IMR-90 (cell line): Measurements from ENCODE around the gene AGTPBP1. TPM values are rescaled to one million over a fixed set of nuclear protein-coding genes. Genes with fewer than 3 reads are reported as not detected.

Source experiments
- ATAC-seq: fragments of 200-7000 bp; cut with Tn5 transposase; 2 replicates; pipeline ENCODE4 v1.9.1; 2020; ENCODE audit warnings: low read depth, mild to moderate bottlenecking, moderate library complexity
- BruUV-seq: library from RNA; stranded (reverse); fragments of 400-500 nt; replicated peaks from 2 replicates; lab custom pipeline; 2021; lab: Mats Ljungman, UMichigan
- CTCF ChIA-PET: fragments of 300-600 bp; formaldehyde crosslinking; extraction: SDS; loops from one replicate; lab custom pipeline; 2021; ENCODE audit warnings: antibody characterized with exemption; lab: Yijun Ruan, JAX
- POLR2A ChIA-PET: fragments of 300-600 bp; sonication (Branson Sonifier 250); formaldehyde crosslinking; loops from one replicate; lab custom pipeline; 2022; ENCODE audit warnings: antibody characterized with exemption; ENCODE audit not compliant: unreplicated experiment; lab: Charles Lee
- DNase-seq: peaks from one replicate; pipeline ENCODE4 v3.0.0; 2013
- H2AFZ ChIP-seq: replicated peaks from 2 replicates; pipeline ENCODE3; 2013; ENCODE audit warnings: low read length, mild to moderate bottlenecking; ENCODE audit not compliant: poor library complexity
- H2AK5ac ChIP-seq: 2 replicates; pipeline ENCODE4 v1.6.1; 2013; ENCODE audit warnings: low read depth, low read length, inconsistent platforms
- H2AK9ac ChIP-seq: replicated peaks from 2 replicates; pipeline ENCODE3; 2013; ENCODE audit warnings: mild to moderate bottlenecking, low read depth, low read length, moderate library complexity; ENCODE audit not compliant: poor library complexity
- H2BK120ac ChIP-seq: 2 replicates; pipeline ENCODE4 v1.6.1; 2013; ENCODE audit warnings: low read depth, low read length, inconsistent platforms
- H2BK15ac ChIP-seq: 3 replicates; pipeline ENCODE4 v1.6.1; 2013; ENCODE audit warnings: low read depth, low read length, inconsistent platforms
- H2BK20ac ChIP-seq: 2 replicates; pipeline ENCODE4 v1.6.1; 2013; ENCODE audit warnings: low read depth, mild to moderate bottlenecking, inconsistent platforms, low read length, moderate library complexity
- H2BK5ac ChIP-seq: 2 replicates; pipeline ENCODE4 v1.6.1; 2013; ENCODE audit warnings: mild to moderate bottlenecking, low read depth, low read length, inconsistent platforms; ENCODE audit not compliant: poor library complexity, severe bottlenecking
- H3K14ac ChIP-seq: replicated peaks from 2 replicates; pipeline ENCODE4 v1.6.1; 2013; ENCODE audit warnings: low read depth, low read length, inconsistent platforms
- H3K18ac ChIP-seq: 2 replicates; pipeline ENCODE4 v1.6.1; 2013; ENCODE audit warnings: low read depth, low read length, control low read depth
- H3K23ac ChIP-seq: 2 replicates; pipeline ENCODE4 v1.6.1; 2013; ENCODE audit warnings: low read depth, low read length, inconsistent platforms
- H3K27ac ChIP-seq: 2 replicates; pipeline ENCODE4 v1.5.1; 2013; ENCODE audit warnings: mild to moderate bottlenecking, control low read depth, low read length; ENCODE audit not compliant: insufficient read depth
- H3K27me3 ChIP-seq: 2 replicates; pipeline ENCODE4 v1.6.1; 2013; ENCODE audit warnings: low read length; ENCODE audit not compliant: control insufficient read depth, insufficient read depth
- H3K36me3 ChIP-seq: 2 replicates; pipeline ENCODE4 v1.6.1; 2013; ENCODE audit warnings: low read length, mixed read lengths; ENCODE audit not compliant: control insufficient read depth, insufficient read depth
- H3K4ac ChIP-seq: 2 replicates; pipeline ENCODE4 v1.6.1; 2013; ENCODE audit warnings: low read depth, low read length, inconsistent platforms
- H3K4me1 ChIP-seq: 2 replicates; pipeline ENCODE4 v1.6.1; 2013; ENCODE audit warnings: low read length, mixed read lengths; ENCODE audit not compliant: control insufficient read depth, insufficient read depth
- H3K4me2 ChIP-seq: 2 replicates; pipeline ENCODE4 v1.6.1; 2013; ENCODE audit warnings: low read depth, mild to moderate bottlenecking, control low read depth, low read length, moderate library complexity
- H3K4me3 ChIP-seq: 2 replicates; pipeline ENCODE4 v1.5.1; 2013; ENCODE audit warnings: low read depth, mild to moderate bottlenecking, control low read depth, low read length, moderate library complexity; ENCODE audit not compliant: insufficient read depth
- H3K56ac ChIP-seq: 2 replicates; pipeline ENCODE4 v1.6.1; 2013; ENCODE audit warnings: low read length, inconsistent platforms; ENCODE audit not compliant: insufficient read depth; ENCODE audit errors: extremely low read depth
- H3K79me1 ChIP-seq, 2 experiments: 2 replicates each; pipeline ENCODE4 v1.6.1; 2013; ENCODE audit warnings: low read length in 2 of 2, inconsistent platforms in 1 of 2, low read depth in 1 of 2
- H3K9ac ChIP-seq: 2 replicates; pipeline ENCODE4 v1.6.1; 2013; ENCODE audit warnings: low read depth, low read length, control low read depth
- H3K9me1 ChIP-seq: 2 replicates; pipeline ENCODE4 v1.6.1; 2013; ENCODE audit warnings: low read length, inconsistent platforms; ENCODE audit not compliant: insufficient read depth
- H3K9me3 ChIP-seq: 2 replicates; pipeline ENCODE4 v1.6.1; 2013; ENCODE audit warnings: low read length; ENCODE audit not compliant: control insufficient read depth, insufficient read depth
- H4K20me1 ChIP-seq: 2 replicates; pipeline ENCODE4 v1.6.1; 2013; ENCODE audit warnings: low read length, inconsistent platforms; ENCODE audit not compliant: insufficient read depth
- H4K5ac ChIP-seq: 2 replicates; pipeline ENCODE4 v1.6.1; 2013; ENCODE audit warnings: mild to moderate bottlenecking, low read depth, low read length, control low read depth
- H4K8ac ChIP-seq, 2 experiments: 2 replicates each; pipeline ENCODE4 v1.6.1; 2013; ENCODE audit warnings: low read depth in 2 of 2, low read length in 2 of 2, control low read depth in 1 of 2, inconsistent platforms in 1 of 2
- H4K91ac ChIP-seq: 2 replicates; pipeline ENCODE4 v1.6.1; 2013; ENCODE audit warnings: low read depth, low read length, inconsistent platforms; ENCODE audit not compliant: insufficient read depth
- RFX5 ChIP-seq: IDR thresholded peaks from 2 replicates; pipeline ENCODE4 v1.8.0; 2012; ENCODE audit warnings: low read depth, mild to moderate bottlenecking, low read length, moderate library complexity
- WGBS, 2 experiments: methylation state at CpG; one replicate each; pipeline versions ENCODE4 v1.1.5 to v1.1.7; 2013; ENCODE audit warnings: missing lambda C conversion rate in 2 of 2; ENCODE audit not compliant: insufficient read length in 1 of 2; ENCODE audit errors: extremely low coverage in 2 of 2; 5-methylcytosine and 5-hydroxymethylcytosine counted together
- dilution Hi-C: fragments of 300-500 bp; cut with HindIII; formaldehyde crosslinking; loops from one replicate; pipeline ENCODE4 v1.14.3; 2018; ENCODE audit warnings: low sequenced_read_pairs; ENCODE audit not compliant: unreplicated experiment
- in situ Hi-C: fragments of 300-500 bp; cut with MboI; formaldehyde crosslinking; loops from 3 replicates; pipeline ENCODE4 v1.14.3; 2019; ENCODE audit warnings: low sequenced_read_pairs, inconsistent platforms, mixed read lengths
- intact Hi-C: fragments of 100-400 bp; cut with micrococcal nuclease; formaldehyde crosslinking; loops from 2 replicates; pipeline ENCODE4 v1.10.0; 2022
- polyA plus RNA-seq, 3 experiments: library from polyadenylated mRNA; depleted of rRNA; stranded (reverse); fragments of >200 nt; gene quantifications; 2 replicates each; pipeline ENCODE4 v1.2.3, GENCODE V29; 2012; ENCODE audit warnings: low replicate concordance in 1 of 3
- total RNA-seq: library from RNA; depleted of rRNA; stranded (reverse); fragments of >200 nt; gene quantifications from 2 replicates; pipeline ENCODE4 v1.2.3, GENCODE V29; 2012

Gene AGTPBP1
- total and polyA plus RNA-seq, 2 of the 4 experiments (the other 2 are of a cell fraction): 3.3 to 9.0 TPM

GRCh38 chr9:85630676-85631075, 111.1 kb downstream of the AGTPBP1 start:
- Histone ChIP-seq H3K27me3 (no peaks in the 10 kb centered on the region), H3K56ac (no peak overlapping the region), H3K9ac (no peak overlapping the region), H4K8ac (no peak overlapping the region), H3K9me1 (0 out of 2 replicates have a peak, but pooled peaks cover 4% of the 10 kb centered on the region), H2BK20ac (no peak overlapping the region), H2AK5ac (no peak overlapping the region), H3K9me3 (no peaks in the 10 kb centered on the region), H3K4me3 (no peak overlapping the region), H3K4me1 (no peaks in the 10 kb centered on the region), H2AFZ (no peak overlapping the region), H4K91ac (no peak overlapping the region), H3K23ac (no peak overlapping the region), H2AK9ac (no peak overlapping the region), H2BK120ac (no peak overlapping the region), H4K5ac (no peak overlapping the region), H3K4me2 (no peak overlapping the region), H3K27ac (no peak overlapping the region), H3K14ac (no peak overlapping the region), H3K36me3 (no peaks in the 10 kb centered on the region), H3K18ac (no peak overlapping the region), H4K20me1 (no peaks in the 10 kb centered on the region), H3K4ac (no peak overlapping the region), H3K79me1 (no peaks in the 10 kb centered on the region), H2BK15ac (no peak overlapping the region), H2BK5ac (no peak overlapping the region)
- ChIA-PET POLR2A (no interaction called here), CTCF (no interaction called here)
- DNase-seq (no peak), ATAC-seq (no peak)
- in situ Hi-C loops (no loop called here), dilution Hi-C loops (no loop called here), intact Hi-C loops (no loop called here)
- WGBS, 2 experiments: no CpG with 5 or more reads among the region's 1 CpG
- TF ChIP-seq RFX5: no peak
- BruUV-seq: no TSS peak
